ENCODE measurements around the gene WDR74. TPM values are rescaled to one million over a fixed set of nuclear protein-coding genes. Genes with fewer than 3 reads are reported as not detected.
A peak's percentile ranks its signal among the peaks of the same experiment; 100 is the strongest.
"Not testable (repeated sequence)": the region's sequence is repeated elsewhere in the genome, so short reads cannot be mapped to it uniquely, and the experiment has no call there.

Gene WDR74
- total RNA-seq, 1 donor: 34.0 TPM

GRCh38 chr11:62847767-62848314 lies 8.5 kb upstream of the WDR74 start:
- no peak for DNase-seq (ENCODE audit: insufficient read length, low spot score, missing footprints)
- Histone ChIP-seq H3K27me3 (ENCODE audit: insufficient read depth, low read length) (no peaks in the 10 kb centered on the region), H3K79me2 (ENCODE audit: insufficient read depth, low read length) (no peaks in the 10 kb centered on the region), H3K9me3 (ENCODE audit: low read depth, low read length) (no peaks in the 10 kb centered on the region), H3K27ac (ENCODE audit: low read depth, low read length) (no peak overlapping the region), H2AFZ (ENCODE audit: low read length) (no peak overlapping the region), H3K4me2 (ENCODE audit: insufficient read depth, low read length) (no peak overlapping the region), H3K4me3 (ENCODE audit: insufficient read depth, low read length) (no peak overlapping the region), H4K20me1 (ENCODE audit: insufficient read depth, low read length) (peaks cover 13% of the 10 kb centered on the region), H3K36me3 (ENCODE audit: insufficient read depth, low read length) (peaks cover 13% of the 10 kb centered on the region), H3K4me1 (ENCODE audit: insufficient read depth, low read length) (peaks cover 2% of the 10 kb centered on the region)
- TF ChIP-seq CTCF (IDR thresholded peaks at IDR 0.05; ENCODE audit: extremely low read depth, low read depth, low read length): no peak

- H3K27me3 ChIP-seq (ENCODE audit: insufficient read depth, low read length): no peaks in the 10 kb centered on the region
- no peaks in the 10 kb centered on the region for H3K9me3 ChIP-seq (ENCODE audit: low read depth, low read length)
- no peak overlapping the region for H3K4me3 ChIP-seq (ENCODE audit: insufficient read depth, low read length)
- H4K20me1 ChIP-seq (ENCODE audit: insufficient read depth, low read length): no peaks in the 10 kb centered on the region
- H3K79me2 ChIP-seq (ENCODE audit: insufficient read depth, low read length): no peaks in the 10 kb centered on the region
- H3K4me1 ChIP-seq (ENCODE audit: insufficient read depth, low read length): peaks cover 11% of the 10 kb centered on the region
- no peaks in the 10 kb centered on the region for H3K36me3 ChIP-seq (ENCODE audit: insufficient read depth, low read length)
- no peak overlapping the region for H3K4me2 ChIP-seq (ENCODE audit: insufficient read depth, low read length)
- no peak overlapping the region for H3K27ac ChIP-seq (ENCODE audit: low read depth, low read length)
- no peak overlapping the region for H2AFZ ChIP-seq (ENCODE audit: low read length)
- no peak for TF ChIP-seq CTCF (IDR thresholded peaks at IDR 0.05; ENCODE audit: extremely low read depth, low read depth, low read length)
- DNase-seq (ENCODE audit: insufficient read length, low spot score, missing footprints): no peak
Observed at GRCh38 chr11:62846177-62846576, 6.8 kb upstream of the WDR74 start.

GRCh38 chr11:62844154-62844553 lies 4.8 kb upstream of the WDR74 start:
- no peaks in the 10 kb centered on the region for H3K36me3 ChIP-seq (ENCODE audit: insufficient read depth, low read length)
- no peaks in the 10 kb centered on the region for H4K20me1 ChIP-seq (ENCODE audit: insufficient read depth, low read length)
- H3K27ac ChIP-seq (ENCODE audit: low read depth, low read length): no peak overlapping the region
- no peak overlapping the region for H3K4me3 ChIP-seq (ENCODE audit: insufficient read depth, low read length)
- no peak overlapping the region for H3K4me2 ChIP-seq (ENCODE audit: insufficient read depth, low read length)
- H3K27me3 ChIP-seq (ENCODE audit: insufficient read depth, low read length): no peaks in the 10 kb centered on the region
- peaks cover 2% of the 10 kb centered on the region for H3K79me2 ChIP-seq (ENCODE audit: insufficient read depth, low read length)
- H2AFZ ChIP-seq (ENCODE audit: low read length): no peak overlapping the region
- TF ChIP-seq CTCF (IDR thresholded peaks at IDR 0.05; ENCODE audit: extremely low read depth, low read depth, low read length): no peak
- DNase-seq (ENCODE audit: insufficient read length, low spot score, missing footprints): no peak
- peaks cover 11% of the 10 kb centered on the region for H3K4me1 ChIP-seq (ENCODE audit: insufficient read depth, low read length)
- H3K9me3 ChIP-seq (ENCODE audit: low read depth, low read length): no peaks in the 10 kb centered on the region

GRCh38 chr11:62843466-62843865 lies 4.1 kb upstream of the WDR74 start:
- H3K36me3 ChIP-seq (ENCODE audit: insufficient read depth, low read length): no peaks in the 10 kb centered on the region
- H3K9me3 ChIP-seq (ENCODE audit: low read depth, low read length): no peaks in the 10 kb centered on the region
- H3K27me3 ChIP-seq (ENCODE audit: insufficient read depth, low read length): no peaks in the 10 kb centered on the region
- no peak overlapping the region for H3K4me3 ChIP-seq (ENCODE audit: insufficient read depth, low read length)
- H3K27ac ChIP-seq (ENCODE audit: low read depth, low read length): no peak overlapping the region
- no peak for DNase-seq (ENCODE audit: insufficient read length, low spot score, missing footprints)
- H3K4me2 ChIP-seq (ENCODE audit: insufficient read depth, low read length): no peak overlapping the region
- no peaks in the 10 kb centered on the region for H4K20me1 ChIP-seq (ENCODE audit: insufficient read depth, low read length)
- H3K79me2 ChIP-seq (ENCODE audit: insufficient read depth, low read length): peaks cover 9% of the 10 kb centered on the region
- peaks cover 16% of the 10 kb centered on the region for H3K4me1 ChIP-seq (ENCODE audit: insufficient read depth, low read length)
- TF ChIP-seq CTCF (IDR thresholded peaks at IDR 0.05; ENCODE audit: extremely low read depth, low read depth, low read length): no peak
- peak overlapping the region; percentile 51 for H2AFZ ChIP-seq (ENCODE audit: low read length)

GRCh38 chr11:62842891-62843290 lies 3.5 kb upstream of the WDR74 start:
- not testable (repeated sequence) for H3K4me3 ChIP-seq (ENCODE audit: insufficient read depth, low read length); H3K36me3 ChIP-seq (ENCODE audit: insufficient read depth, low read length); H4K20me1 ChIP-seq (ENCODE audit: insufficient read depth, low read length); H3K27me3 ChIP-seq (ENCODE audit: insufficient read depth, low read length); DNase-seq (ENCODE audit: insufficient read length, low spot score, missing footprints); H3K9me3 ChIP-seq (ENCODE audit: low read depth, low read length)
- Histone ChIP-seq H3K79me2 (ENCODE audit: insufficient read depth, low read length) (peaks cover 15% of the 10 kb centered on the region), H3K27ac (ENCODE audit: low read depth, low read length) (peak overlapping the region; percentile 99), H3K4me2 (ENCODE audit: insufficient read depth, low read length) (peak overlapping the region; percentile 78), H3K4me1 (ENCODE audit: insufficient read depth, low read length) (peaks cover 21% of the 10 kb centered on the region), H2AFZ (ENCODE audit: low read length) (peak overlapping the region; percentile 88)
